ENCODE measurements around the gene B3GALNT2.

Gene B3GALNT2

DNA sequence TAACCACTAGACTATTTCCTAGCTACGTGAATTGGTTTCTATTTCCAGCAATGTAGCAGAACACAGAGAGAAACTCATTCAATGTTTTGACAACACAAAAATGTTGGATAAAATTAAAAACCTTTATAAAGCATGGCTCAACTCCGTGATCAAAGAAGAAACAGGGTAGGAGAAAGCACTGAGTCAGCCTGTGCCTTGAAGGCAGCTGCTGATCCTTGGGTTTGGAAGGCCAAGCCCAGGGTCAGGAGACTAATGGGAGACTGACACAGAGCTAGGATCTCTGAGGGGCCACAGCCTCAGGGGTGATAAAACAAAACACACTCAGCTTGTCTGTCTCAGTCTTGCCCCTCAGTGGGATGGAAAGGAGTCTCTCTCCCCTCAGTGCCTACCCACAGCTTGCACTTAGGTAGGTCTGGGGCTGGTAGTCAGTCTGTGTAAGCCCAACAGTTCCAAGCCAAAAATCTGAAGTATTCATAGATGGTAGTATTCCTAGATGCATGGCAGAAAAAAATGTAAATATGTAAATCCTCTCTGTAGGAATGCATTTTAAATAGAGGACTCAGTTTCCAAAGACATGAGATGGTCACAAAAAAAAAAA, 53.3 kb downstream of the B3GALNT2 start:
- DNase-seq: no peak

DNA sequence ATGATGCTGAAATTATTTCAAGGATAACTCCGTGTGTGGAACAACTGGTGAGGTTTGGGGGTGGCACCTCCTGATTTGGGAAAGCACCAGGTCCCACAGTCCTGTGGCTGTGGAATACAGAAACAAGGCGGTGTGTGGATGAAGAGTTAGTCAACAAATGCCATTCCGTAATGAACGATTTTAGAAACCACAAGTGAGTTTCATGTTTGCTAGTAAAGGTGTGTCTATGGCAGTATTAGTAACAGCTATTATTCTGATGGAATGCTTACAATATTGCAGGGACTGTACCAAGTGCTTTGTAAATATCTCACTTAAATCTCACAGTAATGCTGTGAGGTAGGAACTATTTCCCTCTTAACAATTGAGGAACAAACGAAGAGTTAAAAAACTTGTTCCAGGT, 53.8 kb downstream of the B3GALNT2 start:
- no peak for DNase-seq

DNA sequence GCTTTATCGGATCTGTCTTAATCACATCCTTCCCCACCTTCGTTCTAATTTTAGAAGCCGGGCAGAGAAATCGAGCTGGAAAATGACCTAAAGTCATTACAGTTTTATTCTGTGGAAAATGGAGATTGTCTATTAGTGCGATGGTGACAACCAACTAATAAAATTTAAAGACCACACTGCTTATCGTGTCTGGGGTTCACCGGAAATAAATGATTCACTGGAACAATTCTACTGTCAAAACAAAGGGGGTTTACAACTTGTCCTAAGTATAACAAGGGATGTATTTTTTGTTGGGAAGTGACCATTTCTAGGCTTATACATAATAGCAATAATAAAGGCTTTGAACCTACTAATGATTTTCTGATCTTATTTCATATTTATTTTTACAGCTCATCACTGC, 55.6 kb downstream of the B3GALNT2 start:
- no peak for DNase-seq

DNA sequence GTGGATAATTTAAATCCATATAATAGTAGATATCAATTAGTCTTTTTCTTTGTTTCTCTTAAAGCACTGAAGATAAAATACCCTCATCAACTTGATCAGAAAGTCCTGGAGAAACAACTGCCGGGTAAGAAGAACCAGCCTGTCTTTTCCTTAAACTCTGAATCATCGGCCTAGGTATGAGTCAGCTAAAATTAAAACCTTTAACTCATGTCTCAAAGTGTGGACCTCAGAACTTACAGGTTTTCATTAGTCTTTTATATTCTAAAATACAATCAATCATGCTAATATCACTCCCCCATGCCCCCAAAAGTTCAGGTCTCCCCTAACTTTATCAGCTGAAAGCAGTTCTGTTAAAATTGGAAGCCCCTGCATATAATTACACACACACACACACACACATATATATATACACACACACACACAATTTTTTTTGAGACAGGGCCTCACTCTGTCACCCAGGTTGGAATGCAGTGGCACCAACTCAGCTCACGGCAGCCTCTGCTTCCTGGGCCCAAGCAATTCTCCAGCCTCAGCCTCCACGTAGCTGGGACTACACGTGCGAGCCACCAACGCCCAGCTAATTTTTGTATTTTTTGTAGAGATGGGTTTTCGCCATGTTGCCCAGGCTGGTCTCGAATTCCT, 61.3 kb downstream of the B3GALNT2 start:
- DNase-seq: no peak

DNA sequence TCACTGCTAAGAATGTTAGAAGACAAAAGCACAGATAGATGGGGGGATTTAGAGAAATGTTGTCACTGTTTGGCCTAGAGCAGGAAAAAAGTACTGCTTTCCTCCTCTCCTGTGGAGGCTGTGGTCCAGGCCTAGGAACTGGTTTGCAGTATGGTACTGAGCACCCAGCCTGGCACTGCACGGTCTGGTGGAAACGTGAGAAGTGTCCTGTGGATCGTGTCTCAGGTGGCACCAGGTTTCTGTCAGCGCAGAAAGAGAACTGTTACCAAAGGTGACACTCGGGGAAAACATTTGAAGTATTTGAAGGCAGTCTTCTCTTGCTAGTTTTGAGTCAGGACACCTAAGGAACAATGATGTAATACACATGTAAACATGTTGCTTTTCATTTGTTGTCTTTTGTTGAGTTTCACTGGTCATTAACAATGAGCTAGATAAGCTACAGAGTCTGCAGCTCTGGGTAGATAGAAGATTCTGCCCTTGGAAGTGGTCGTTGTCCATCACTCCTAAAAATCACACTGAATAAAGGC, 63.0 kb downstream of the B3GALNT2 start:
- no peak for DNase-seq

DNA sequence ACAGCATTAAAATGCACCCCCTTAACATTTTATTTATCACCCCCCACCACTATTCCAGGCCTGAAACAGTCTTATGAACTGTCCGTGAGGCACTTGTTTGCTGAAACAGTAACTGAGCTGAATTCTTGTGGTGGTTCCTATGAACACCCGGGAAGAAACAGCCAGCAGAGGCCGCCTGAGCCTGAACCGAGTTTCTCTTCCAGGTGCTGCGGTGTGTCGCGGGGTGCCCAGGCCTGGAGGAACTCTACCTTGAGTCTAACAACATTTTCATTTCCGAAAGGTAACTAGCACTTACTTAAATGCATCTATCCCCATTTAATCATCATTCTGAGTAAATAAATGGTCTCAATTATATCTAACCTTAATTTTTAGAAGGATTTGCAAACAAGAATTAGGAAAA, 70.3 kb downstream of the B3GALNT2 start:
- no peak for DNase-seq

DNA sequence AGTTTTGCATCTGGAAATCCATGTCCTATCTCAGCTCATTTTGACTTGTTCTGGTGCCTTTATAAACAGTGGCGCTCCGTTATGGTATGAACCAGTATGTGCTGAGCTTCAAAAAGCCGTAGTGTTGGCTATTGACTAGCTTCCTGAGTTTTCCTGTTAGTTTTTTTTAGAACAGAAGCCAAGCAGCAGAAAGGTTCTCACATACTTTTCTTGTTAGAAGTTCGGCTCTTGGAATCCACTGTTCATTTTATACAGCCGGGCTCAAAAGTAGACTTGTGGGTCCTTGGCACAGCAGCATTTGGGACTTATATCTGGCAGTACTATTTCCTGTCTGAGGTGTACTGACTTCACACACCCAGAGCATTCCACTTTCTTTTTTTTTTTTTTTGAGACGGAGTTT, 73.3 kb downstream of the B3GALNT2 start:
- DNase-seq: no peak

DNA sequence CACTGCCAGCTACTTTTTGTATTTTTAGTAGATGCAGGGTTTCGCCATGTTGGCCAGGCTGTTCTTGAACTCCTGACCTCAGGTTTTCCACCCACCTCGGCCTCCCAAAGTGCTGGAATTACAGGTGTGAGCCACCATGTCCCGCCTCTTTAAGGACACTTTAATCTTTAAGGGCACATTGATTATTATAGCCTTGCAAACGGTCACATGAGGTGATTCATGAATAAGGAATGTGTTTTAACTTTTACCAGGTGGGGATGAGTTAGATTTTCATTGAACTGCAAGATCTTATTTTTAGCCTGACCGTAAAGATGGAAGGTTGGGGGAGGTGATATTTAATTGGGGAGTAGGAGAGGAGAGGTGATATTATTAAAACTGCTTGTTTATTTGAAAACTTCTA, 75.1 kb downstream of the B3GALNT2 start:
- no peak for DNase-seq

DNA sequence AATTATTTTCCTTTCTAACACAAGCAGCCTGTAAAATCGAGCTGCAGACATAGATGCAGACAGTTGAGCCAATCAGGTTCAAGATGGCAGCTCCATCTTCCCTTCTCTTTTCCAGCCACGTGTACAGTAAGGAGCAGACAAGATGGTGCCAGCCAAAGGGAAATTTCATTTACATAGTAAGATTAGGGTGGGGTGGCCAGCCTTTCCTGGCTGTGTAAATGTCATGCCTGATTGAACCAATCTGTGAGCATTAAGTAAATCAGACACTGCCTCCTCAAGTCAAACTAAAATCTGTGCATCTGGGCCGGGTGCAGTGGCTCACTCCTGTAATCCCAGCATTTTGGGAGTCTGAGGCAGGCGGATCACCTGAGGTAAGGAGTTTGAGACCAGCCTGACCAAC, 76.8 kb downstream of the B3GALNT2 start:
- DNase-seq: no peak

DNA sequence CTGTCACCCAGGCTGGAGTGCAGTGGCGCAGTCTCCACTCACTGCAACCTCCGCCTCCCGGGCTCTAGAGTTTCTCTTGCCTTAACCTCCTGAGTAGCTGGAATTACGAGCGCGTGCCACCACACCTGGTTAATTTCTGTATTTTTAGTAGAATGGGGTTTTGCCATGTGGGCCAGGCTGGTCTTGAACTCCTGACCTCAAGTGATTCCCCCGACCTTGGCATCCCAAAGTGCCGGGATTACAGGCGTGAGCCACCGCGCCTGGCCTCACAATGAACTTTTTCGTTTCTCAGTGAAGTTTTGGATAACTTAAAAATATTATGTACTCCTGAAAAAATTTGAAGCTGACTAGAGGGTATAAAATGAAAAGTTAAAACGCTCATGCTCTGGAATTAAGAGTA, 77.6 kb downstream of the B3GALNT2 start:
- no peak for DNase-seq

DNA sequence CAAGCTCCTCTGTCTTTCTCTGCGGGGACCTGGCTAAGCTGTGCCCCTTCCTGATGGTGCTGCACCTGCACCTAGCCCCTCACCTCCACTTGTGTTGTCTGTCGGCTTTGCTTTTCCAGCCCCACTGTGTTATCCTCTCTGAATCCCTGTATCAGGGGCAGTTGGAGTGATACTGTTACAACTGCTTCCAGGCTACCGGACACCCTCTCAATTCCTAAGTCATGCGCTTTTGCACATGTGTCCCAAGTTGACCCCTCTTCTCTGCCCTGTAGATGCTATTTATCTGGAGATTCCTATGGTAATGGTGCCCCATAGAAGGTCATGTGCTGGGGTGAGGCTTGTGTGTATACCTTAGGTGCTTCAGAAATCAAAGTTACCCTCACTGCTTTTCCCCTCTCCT, 78.1 kb downstream of the B3GALNT2 start:
- DNase-seq: no peak

DNA sequence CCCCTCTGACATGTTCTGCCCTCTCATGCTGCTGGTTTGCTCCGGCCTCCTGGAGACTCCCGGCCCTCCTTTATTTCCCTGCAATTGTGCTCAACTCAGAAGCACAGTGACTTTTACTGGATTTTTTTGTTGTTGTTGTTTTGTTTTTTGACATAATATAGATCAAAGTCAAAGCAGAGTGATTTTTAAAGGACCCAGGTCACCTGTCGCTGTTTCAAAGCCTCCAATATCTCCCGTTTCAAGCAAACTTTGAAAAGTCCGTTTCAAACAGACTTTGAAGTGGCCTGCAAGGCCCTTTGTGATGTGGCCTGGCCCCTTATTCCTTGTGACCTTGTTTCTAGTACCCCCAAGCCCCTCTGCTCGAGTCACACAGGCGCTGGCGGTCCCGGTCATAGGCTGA, 78.9 kb downstream of the B3GALNT2 start:
- DNase-seq: no peak

DNA sequence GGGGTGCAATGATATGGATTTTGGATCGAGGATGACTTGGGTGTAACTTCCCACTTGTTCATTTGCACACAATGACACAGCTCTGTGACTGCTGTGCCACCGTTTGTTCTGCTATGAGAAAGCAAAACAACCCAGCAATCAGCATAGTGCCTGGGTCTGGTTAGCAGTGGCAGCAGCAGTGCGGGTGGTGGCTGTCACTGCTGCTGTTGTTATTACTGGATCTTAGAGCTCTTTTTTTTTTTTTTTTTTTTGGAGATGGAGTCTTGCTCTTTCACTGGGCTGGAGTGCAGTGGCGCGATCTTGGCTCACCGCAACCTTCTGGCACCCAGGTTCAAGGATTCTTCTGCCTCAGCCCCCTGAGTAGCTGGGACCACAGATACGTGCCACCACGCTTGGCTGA, 80.2 kb downstream of the B3GALNT2 start:
- DNase-seq: no peak

DNA sequence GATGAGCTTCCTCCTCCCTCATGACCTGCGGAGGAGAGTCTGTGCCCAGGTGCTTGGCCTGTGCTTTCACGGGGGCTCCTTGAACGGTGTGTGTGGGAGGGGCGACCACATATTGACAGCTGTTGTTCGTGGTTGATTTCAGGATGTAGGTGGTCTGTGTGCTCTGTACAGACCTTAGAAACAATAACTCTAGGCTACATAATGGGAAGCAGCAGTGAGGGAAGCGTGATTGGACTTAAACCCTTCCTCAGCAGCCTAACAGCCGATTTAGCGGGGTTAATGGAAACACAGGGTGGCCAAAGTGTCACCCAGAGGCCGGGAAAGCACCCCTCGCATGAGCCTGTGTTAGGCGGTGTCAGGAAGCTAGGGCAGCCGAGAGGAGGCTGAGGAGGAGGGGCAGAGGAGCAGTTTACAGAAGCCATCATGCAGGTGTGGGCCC, 81.0 kb downstream of the B3GALNT2 start:
- no peak for DNase-seq

DNA sequence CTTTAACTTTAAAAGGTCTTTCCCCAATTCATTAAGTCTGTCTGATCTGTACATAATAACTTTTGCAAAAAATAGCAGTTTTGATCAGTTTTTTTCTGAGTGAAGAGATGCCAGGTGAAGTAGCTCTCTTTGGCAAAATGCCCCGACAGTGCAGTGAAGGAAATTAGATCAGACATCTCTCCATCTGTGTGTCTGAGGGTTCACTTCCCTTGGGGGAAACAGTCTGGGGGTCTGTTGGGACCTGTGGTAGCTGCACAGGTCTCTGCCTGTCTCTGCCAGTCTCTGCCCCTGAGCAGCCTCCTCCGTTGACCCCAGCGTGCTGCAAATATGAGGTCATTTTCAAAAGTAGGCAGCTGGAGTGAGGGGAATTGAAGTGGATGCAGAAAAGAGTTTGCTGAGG, 82.5 kb downstream of the B3GALNT2 start:
- no peak for DNase-seq

DNA sequence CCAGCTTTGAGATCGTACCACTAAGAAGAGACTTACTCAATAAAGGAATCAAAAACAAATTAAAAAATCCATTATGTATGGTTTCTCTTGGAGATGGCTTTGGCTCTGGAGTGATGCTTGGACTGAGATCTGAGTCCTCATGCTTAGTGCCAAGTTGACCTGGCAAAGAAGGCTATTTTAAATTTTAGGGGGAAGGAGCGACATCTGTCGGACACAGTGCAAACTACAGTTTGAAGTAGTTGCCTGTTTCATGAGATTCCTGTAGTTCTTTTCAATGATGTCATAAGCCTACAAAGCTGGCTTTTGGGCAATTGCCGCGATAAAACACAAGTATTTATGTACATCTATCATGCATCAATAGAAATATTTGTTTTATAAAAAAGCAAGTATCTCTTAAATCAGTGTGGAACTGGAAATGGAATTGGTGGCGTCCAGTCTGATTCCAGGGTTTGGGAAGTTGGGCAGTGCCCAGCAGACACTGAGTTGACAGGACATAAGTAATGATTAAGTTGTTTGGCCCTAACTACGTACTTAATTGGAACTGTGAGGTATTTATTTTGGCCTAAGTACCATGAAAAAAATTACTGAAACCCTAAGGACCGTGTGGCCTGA, 87.1 kb downstream of the B3GALNT2 start:
- peak; percentile 20 for DNase-seq

DNA sequence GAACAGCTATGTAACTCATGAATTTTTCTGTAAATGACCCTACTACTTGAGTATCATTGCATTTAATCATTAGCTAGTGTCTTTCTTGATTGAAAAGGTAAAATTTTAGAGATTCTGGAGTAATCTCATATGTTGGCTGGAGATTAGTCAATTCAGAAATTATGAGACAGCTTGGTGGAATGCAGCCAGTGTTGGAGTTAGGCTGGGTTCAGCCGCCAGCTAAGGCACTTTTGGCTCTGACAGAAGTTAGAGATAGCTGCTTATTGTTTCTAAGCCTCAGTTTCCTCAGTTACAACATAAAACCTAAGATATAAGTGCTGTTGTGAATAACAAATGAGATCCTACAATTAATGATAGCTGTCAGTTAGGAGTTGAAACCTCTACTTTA, 87.6 kb downstream of the B3GALNT2 start:
- no peak for DNase-seq

DNA sequence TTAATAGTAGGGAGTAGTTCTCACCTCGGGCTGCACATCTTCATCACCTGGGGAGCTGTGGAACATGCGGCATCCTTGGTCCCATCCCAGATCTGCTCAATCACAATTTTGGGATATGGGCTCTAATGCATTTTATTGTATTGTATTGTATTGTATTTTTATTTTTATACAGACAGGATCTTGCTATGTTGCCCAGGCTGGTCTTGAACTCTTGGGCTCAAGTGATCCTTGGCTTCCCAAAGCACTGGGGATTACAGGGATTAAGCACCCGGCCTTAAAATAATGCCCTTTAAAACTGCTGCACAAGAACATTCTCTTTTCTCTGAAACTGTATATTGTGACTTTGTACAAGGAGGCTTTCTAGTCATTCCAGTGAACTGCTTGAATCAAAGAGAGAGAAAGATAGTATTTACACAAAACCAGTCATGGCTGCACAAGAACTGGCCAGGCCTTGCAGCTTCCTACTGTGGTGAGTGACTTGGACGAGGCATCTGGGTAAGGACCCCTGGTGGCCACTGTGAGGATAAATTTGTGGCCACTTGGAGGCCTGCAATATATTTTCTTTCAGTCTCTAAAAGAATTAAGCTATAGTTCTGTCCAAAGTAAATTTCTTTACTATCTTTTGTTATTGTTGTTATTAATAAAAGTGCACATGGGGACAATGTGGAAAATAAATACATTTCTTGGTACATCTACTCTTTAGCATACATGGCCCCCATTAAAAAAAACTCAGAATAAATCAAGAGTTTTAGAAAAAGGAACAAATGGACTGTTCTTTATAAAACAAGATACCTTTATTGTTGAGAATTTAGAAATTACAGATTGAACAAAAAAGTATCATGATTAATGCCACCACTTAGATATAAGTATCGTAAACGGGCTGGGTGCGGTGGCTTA, 89.0 kb downstream of the B3GALNT2 start:
- DNase-seq: peak; percentile 66

DNA sequence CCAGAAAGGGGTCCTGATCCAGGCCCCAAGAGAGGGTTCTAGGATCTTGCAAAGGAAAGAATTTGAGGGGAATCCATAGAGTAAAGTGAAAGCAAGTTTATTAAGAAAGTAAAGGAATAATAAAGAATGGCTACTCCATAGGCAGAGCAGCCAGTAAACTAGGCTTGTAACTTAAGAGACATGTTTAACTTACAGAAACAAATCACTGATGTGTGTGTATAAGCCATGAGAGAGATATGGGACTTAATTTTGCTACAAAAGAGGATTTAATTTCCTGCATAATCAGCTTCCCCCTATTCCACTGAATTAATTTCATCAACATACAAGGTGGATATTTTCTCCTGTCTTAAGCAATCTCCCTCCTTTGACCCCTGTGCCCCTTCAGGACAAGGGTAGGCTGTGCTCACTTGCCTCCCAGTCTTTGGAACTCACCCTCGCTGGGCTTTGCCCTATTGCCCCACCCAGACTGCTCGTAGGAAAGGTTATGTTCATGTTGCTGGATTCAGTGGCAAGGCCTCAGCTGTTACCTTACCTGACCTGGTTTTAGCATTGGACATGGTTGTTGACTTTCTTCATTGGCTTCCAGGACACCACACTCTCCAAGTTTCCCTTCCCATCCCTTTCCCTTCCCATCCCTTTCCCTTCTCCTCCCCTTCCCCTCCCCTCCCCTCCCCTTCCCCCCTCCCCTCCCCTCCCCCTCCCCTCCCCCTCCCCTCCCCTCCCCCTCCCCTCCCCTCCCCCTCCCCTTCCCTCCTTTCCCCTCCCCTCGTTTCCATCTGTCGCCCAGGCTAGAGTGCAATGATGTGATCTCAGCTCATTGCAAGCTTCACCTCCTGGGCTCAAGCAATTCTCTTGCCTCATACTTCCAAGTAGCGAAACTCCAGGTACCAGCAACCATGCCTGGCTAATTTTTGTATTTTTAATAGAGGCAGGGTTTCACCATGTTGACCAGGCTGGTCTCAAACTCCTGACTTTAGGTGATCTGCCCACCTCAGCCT, 92.5 kb downstream of the B3GALNT2 start:
- DNase-seq: no peak

DNA sequence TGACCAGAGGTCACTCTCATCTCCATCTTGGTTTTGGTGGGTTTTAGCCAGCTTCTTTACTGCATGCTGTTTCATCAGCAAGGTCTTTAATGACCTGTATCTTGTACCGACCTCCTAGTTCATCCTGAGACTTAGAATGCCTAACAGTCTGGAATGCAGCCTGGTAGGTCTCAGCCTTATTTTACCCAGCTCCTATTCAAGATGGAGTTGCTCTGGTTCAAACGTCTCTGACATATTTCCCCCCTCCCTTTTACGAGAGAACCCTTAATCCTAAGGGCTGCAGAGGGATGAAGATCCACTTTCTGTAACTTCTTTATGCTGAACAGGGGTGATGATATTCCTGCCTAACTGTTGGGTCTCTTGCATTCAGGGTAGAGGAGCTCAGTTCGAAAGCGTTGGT, 93.8 kb downstream of the B3GALNT2 start:
- no peak for DNase-seq

DNA sequence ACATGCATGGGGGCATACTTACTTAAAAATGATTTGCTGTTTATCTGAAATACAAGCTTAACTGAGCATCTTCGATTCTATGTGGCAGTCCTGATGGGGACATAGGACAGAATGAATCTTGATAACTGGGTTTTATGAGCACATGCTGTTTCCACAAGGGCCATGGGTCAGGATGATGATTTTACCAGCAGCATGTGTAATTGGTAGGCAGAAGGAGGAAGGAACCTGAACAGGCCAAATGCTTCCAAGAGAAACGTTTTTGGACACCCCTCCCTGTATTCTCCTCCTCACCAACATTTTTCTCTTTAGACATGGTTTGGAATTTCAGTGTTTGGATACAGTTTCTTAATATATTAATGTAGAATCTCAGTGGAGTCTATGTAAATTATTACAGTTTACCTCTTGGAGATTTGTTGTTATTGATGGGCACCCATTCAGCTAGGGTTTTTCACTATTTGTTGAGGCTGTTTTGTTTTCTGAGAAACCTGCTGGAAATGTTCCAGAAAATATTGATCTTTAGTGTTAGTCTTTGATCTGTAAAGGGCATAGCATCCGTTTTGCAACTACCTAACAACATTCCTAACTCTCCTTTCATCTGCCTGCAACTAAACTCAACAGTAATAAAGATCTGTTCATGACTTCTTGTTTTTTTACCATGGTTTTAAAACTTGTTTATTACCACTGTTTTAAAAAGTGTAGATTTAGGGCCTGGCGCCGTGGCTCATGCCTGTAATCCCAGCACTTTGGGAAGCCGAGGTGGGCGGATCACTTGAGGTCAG, 95.0 kb downstream of the B3GALNT2 start:
- DNase-seq: no peak
